DMS 273 treated with DMSO at 0.1 percent for 48 hours (cell line): ENCODE measurements around the gene NBEAL1.
"Not testable (repeated sequence)": the region's sequence is repeated elsewhere in the genome, so short reads cannot be mapped to it uniquely, and the experiment has no call there.

Experiments used
- DNase-seq: peaks from one replicate; lab custom pipeline; 2025; lab: John Stamatoyannopoulos, UW

NBEAL1 gene

DNA sequence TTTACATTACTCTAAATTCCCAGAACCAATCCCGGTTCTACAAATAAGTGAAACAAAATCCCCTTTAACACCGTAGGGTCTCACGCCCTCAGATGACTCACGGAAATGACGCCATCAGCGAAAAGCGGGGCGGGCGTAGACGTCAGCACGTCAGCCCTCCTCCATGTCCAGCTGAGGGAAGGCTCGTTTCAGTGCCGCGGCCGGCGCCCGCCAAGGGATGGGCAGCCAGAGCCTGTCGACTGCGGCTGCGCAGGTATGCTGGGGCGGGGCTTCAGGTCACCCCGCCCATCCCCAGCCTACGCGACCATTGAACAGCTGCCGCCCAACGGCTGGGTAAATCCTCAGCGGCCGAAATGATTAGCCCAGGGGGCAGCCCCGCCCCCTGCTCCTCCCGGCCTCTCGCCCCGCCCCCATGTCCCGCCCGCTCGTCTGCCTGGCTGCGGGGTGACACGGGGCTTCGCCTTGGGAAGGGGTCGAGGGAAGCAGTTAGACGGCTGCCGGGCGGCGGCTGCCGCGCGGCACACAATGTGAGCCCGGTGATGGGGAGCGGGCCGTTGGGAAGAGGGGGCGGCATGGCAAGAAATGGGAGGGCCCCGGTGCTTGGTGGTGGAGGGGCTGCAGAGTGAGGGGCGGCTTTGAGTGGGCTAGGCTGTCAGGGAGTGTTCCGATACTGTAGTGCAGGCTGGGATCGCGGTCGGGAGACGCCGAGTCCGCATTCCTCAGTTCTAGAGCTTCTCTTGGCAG lies at the start of gene NBEAL1:
Gene NBEAL1 (plus strand): TSS at position 420 of the 744 bp plus-strand sequence. CDS start 1,510 bp downstream, outside the sequence.
- peak; percentile 91 for DNase-seq

DNA sequence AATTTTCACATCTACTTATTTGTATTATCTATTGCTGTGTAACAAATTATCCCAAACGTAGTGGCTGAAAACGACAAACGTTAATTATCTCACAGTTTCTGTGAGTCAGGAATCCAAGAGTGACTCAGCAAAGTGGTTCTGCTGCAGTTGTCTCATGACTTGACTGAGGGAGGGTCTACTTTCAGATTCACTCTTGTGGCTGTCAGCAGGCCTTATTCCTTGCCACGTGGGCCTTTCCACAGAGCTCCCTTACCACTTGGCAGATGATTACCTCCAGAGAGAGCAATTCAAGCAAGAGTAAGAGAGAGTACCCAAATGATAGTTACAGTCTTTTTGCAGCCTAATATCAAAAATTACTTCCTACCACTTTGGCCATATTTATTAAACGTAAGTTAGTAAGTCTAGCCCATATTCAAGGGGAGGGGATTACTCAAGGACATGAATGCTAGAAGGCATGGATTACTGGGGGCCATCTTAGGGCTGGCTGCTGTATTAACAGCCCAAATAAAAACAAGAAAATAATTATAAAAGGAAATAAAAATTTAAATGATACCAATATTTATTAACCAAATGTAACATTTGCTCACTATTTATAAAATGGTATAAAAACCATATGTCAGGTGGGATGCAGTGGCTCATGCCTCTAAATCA lies 48.7 kb upstream of the NBEAL1 start:
- no peak for DNase-seq

DNA sequence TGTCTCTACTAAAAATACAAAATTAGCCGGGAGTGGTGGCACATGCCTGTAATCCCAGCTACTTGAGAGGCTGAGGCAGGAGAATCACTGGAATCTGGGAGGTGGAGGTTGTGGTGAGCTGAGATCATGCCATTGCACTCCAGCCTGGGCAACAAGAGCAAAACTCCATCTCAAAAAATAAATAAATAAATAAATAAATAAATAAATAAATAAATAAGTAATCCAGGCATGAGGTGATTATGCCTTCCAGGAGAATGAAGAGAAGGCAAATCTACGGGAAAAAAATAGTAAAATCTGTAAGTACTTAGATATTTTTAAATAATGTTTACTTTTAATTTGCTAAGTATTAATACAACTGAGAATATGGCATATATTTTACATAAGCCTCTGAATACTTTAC lies 45.3 kb upstream of the NBEAL1 start:
- not testable (repeated sequence) for DNase-seq

DNA sequence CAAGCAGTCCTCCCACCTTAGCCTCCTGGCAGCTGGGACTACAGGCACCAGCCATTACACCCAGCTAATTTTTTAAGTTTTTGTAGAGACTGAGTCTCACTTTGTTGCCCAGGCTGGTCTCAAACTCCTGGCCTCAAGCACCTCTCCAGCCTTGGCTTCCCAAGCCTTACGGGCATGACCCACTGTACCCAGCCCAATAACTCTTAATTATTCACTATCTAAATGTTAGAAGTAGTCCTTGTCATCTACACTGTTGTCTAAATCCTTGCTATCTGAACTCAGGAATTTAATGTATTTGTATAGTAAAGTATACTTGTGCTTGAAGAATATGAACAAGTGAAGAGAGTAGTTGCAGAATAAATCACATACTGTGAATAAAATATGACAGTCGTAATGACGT lies 37.9 kb upstream of the NBEAL1 start:
- DNase-seq, result no peak

DNA sequence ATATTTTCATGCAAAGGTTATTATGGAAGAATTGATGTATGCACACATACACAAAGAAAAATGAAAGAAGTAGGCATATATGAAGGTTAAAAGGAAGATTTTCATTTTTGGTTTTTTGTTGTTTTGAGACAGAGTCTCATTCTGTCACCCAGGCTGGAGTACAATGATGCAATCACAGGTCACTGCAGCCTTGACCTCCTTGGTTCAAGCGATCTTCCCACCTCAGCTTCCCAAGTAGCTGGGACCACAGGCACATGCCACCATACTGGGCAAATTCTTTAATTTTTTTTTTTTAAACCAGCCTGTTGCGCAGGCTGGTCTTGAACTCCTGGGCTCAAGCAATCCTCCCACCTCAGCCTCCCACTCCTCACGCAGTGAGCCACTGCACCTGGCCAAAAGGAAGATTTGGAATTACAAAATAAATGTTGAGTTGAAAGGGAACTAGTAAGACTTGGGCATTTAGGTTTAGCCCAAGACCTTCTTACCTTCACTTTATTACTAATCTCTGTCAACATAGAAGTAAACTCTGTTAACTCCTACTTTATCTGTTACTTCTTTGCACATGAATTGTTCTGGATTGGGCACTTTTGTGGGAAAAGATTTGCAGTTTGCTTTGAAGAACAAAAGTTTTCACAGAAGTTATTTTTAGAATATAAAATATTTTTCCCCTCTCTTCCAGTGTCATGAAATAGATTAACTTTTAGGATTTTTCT lies 31.7 kb upstream of the NBEAL1 start:
- no peak for DNase-seq

DNA sequence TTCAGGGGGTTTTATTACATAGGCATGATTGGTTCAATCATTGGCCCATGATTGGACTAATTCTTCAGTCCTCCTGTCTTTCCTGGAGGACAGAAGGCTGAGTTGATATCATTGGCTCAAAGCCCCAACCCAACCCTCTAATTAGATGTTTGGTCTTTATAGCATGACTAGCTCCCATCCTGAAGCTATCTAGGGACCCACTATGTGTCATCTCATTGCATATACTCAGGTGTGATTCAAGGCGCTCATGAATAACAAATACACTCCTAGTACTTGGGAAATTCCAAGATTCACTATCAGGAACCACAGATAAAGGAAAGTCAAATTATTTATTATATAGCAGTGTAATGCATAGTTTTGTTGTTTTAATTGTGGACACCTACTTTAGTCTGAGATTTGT lies 24.9 kb upstream of the NBEAL1 start:
- DNase-seq, result no peak

DNA sequence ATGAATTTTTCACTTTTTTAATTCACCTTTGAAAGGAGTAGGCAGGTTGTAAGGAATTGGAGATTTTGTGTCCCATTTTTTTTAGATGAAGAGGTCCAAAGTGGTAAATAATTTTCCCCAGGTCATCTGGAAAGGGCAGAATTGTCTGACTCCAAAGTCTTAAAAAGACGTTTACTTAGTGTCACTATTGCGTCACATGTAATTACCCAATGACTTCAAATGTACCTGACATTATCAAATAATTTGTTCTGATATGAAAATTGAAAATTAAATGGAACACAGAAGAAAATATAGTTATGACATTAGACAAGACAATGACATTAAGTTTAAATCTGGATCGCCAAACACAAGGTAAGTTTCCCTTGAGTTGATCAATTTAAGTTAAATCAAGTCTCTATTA lies 24.2 kb upstream of the NBEAL1 start:
- no peak for DNase-seq

DNA sequence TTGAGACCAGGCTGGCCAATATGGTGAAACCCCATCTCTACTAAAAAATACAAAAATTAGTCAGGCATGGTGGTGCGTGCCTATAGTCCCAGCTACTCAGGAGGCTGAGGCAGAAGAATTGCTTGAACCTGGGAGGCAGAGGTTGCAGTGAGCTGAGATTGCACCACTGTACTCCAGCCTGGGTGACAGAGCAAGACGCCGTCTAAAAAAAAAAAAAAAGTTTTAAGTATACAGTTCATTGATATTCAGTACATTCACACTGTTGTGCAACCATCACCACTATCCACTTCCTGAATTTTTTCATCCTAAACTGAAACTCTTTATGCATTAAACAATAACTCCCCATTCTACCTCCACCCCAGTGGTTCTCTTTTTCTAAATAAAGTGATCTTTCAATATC lies 17.6 kb upstream of the NBEAL1 start:
- not testable (repeated sequence) for DNase-seq

DNA sequence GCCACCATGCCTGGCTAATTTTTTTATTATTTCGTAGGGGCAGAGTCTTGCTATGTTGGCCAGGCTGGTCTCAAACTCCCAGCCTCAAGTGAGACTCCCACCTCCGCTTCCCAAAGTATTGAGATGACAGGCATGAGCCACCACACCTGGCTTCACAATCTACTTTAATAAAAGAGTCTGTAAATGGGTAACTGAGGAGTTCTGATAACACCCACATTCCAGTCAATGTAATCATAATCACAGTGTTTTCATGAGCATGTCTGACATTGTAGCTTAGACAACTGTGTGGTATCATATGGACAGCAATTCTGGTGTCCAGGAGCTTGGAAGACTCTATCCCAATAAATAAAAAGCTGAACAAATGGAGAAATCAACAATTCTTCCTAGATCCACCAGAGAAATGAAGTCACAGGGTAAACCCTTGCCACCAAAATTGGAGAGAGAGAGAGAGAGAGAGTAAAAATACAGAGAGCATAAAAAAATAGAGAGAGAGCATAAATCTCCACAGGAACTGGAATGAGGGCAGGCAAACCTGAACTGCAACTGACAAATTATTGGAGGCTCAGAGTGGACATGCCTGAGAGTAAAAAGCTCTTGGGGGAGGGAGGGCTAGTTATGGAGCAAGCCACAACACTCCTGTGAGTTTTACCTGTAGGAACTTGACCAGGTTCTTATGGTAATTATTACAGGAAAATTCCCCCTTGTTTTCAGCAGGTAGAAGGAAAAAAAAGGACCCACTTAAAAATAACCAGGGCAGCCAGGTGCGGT lies 12.4 kb upstream of the NBEAL1 start:
- no peak for DNase-seq

DNA sequence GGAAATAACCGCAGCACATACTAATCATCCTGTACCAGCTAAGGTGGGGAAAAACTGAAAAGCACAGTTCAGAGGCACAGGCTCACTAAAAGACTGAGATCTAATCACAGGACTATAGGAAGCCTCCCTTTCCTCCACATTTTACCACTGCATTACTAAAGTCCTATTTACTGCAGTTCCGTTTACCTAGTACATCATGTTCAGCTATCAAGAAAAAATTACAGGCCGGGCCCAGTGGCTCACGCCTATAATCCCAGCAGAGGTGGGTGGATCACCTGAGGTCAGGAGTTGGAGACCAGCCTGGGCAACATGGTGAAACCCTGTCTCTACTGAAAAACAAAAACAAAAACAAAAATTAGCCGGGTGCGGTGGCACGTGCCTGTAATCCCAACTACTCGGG lies 11.0 kb upstream of the NBEAL1 start:
- DNase-seq, result no peak

DNA sequence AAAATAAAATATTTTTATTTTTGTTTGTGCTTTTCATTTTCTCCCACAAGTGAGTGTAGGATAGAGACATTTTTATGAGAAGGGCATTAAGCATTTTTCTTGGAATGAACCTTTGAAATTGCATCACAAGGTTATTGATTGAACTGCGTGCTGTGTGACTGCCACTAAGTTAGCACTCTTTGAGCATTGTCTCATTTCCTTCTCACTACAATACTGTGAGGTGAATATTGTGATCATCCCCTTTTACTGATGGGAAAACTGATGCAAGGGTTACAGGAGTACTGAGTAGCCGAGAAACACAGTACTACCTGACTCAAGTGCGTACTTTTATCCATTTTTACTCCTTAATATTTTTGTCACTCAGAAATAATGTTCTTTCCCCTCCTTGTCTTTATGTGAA lies 2.0 kb downstream of the NBEAL1 start:
- no peak for DNase-seq

DNA sequence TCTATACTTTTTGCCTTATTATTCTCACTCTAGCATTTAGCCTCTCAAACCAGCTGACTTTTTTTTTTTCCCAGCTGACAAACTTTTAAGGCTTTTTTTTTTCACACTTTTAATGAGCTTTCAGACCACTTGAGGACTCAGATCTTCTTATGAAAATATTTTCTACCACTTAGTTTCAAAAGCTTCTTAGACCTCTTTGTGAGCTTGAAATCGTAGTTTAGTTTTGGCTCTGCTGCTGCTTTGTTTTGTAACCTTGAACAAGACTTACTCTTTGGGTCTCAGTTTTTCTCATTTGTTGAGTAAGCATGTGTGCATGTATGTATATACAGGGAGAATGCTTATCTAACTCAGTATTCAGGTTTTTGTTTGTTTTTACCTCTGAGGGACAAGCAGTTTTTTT lies 3.5 kb downstream of the NBEAL1 start:
- no peak for DNase-seq

DNA sequence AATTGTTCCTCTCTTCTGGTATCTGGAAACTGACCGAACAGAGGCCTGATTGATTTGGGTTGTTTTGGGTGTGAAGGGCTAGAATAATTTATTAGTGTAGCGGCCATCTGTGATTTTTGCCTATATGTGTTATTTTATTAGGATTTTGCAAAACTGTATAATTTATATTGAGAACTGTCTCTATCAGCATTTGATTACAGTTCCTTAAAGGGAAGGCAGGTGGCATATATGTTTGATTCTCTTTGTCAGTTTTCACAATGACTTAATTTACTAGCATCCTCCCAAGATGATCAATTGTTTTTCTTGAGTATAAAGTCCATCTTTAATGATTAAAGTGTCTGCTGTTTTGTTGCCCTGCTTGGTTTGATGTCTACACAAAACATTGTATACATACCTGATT lies 4.5 kb downstream of the NBEAL1 start:
- DNase-seq, result no peak

DNA sequence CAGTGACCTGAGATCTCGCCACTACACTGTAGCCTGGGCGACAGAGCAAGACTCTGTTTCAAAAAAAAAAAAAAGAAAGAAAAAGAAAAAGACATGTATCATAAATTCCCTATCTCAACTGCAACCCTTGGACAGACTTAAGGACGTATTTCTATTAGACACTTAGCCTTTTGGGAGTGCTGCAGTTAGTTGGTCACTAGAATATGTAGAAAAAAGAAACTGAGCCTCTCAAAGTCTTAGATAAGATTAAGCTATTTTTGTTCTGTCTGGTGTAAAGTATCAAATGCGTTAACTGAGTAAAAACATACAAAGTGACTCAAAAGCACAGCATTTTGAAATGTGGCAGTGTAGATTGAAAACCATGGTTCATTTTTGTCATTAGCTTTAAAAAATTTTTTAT lies 7.3 kb downstream of the NBEAL1 start:
- no peak for DNase-seq

DNA sequence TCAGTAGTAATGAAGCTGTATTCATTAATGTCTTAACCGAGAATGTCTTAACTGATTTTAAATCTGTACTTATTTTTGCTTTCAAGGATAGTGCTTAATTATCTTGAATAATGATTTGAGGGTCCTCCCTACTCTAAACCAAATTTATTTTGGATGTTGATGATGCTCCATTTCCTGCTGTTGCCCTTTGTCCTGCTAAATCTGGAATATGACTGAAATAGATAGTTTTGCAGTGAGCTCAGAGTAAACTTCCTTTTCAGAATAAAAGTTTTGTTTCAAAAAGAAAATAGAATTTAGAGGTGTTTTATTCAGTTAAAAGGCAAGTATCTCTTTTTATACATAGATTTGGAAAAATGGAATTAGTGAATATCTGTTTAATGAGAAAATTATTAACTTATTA lies 8.1 kb downstream of the NBEAL1 start:
- DNase-seq, result no peak

DNA sequence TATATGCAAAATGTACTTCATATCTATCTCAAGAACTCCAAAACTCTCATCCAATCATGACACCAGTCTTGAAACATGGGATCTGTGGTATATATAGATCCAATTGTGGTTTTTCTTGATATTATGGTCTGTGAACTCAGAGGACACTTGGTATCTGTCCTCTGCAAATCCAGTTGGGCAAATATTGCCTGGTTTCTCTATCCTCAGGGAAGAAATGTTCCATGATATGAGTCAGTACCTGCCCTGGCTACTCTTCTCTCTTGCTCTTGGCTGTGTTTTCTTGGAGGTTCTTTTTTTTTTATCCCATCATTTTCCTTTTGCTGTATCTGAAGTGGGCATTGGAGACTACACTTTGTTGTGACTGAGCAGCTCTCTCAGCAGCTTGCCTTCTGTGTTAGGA lies 10.9 kb downstream of the NBEAL1 start:
- no peak for DNase-seq

DNA sequence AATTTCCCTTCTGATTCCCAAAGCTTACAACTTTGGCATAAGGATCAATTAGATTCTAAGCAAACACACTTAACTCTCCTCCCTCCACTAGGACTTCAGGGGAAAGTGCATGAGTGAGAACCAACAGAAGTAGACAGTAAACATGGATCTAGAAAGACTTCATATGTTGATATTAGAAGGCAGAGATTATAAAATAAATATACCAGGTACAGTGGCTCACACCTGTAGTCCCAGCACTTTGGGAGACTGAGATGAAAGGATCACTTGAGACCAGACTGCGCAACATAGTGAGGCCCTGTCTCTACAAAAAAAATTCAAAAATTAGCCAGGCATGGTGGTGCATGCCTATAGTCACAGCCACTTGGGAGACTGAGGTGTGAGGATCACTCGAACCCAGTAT lies 15.9 kb downstream of the NBEAL1 start:
- DNase-seq, result no peak

DNA sequence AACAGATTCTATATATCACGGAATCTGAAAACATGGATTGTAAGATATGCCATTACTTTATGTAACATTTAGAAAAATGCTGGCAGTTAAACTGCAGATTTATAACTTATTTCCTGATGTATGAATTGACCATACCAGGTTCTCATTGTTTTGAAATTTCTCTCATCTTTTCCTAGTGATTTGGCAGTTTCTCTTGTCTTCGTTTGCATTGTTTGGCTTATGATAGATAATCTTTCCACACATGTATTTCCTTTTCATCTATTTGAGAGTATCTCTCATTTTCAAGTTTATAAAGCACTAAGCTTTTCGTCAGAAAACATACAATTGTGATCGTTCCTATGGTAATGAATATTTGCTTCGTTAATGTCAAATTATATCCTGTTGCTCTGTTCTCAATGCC lies 16.3 kb downstream of the NBEAL1 start:
- DNase-seq, result no peak

DNA sequence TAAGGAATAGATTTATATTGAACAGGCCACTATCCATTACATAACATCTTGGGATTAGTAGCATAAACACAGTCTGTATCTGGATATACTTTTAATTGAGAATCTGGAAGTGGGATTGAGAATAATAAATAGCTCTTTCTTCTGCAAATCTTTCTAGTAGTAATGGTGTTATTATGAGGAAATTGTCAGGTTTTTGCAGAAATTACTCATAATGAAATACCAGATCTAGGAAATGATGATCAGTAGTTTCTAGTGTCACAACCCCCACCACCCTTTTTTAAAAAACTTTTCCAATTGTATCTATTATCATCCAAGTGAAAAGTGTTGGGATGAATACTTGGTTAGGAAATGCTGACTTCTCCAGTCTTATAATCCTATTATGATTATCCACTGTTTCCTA lies 18.7 kb downstream of the NBEAL1 start:
- no peak for DNase-seq

DNA sequence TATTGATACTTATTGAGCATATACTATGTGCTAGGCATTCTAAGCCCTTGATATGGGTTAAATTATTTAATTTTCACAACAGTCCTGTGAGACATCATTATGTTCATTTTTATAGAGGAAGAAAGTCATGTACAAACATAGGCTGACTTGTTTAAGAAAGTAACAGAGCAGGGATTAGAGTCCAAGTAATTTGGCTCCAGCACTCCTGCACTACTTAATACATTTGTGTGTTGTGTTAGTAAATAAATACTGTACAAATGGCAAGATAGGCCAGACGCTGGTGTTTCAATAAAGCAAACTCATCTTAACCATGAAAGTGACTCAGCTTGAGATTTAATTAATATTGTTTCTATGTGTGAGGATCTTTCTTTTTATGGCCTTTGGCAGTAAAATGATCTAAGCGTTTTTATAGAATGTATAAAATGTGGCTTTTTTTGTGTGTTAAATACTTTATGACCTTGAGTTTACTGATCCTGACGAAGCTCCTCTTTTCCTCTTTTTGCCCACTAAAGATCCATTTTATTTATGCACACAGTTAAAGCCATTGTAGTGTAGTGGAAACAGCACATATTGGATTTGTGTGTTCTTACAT lies 21.3 kb downstream of the NBEAL1 start:
- no peak for DNase-seq

DNA sequence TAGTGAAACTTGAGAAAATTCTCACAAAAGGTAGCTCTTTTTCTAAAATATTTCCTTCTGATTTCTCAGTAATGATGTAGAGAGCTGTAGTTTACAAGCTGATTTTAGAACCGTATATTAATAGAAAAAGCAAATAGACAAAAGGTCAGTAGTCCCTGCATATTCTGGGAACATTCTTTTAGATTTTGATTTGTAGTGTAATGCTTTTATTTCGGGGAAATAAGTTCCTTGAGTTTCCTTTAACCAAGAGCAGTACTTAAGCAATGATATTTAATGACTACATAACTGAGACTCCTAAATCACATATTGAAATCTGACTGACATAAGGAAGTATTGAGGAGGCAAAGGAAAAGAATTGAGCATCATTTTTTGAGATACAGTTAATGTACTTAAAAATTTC lies 22.4 kb downstream of the NBEAL1 start:
- DNase-seq, result no peak

DNA sequence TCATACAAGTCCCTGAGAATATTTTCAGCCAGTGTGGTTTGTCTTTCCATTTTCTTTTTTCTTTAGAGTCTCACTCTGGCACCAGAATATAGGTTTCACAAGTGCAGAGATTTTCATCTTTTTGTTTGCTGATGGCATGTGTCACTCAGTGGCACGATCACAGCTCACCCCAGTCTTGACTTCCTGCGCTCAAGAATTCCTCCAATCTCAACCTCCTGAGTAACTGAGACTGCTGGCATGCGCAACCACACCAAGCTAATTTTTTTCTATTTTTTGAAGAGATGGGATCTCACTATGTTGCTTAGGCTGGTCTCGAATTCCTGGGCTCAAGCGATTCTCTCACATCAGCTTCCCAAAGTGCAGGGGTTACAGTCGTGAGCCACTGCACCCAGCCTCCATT lies 23.9 kb downstream of the NBEAL1 start:
- no peak for DNase-seq
